GM18867 (cell line): ENCODE data around the gene ABLIM2.

ENCODE experiments used
- ATAC-seq: cut with Tn5 transposase; IDR thresholded peaks from one replicate; pipeline ENCODE4 v1.9.1; 2021; ENCODE audit warnings: mild to moderate bottlenecking, moderate library complexity; ENCODE audit not compliant: unreplicated experiment

The ABLIM2 gene

DNA sequence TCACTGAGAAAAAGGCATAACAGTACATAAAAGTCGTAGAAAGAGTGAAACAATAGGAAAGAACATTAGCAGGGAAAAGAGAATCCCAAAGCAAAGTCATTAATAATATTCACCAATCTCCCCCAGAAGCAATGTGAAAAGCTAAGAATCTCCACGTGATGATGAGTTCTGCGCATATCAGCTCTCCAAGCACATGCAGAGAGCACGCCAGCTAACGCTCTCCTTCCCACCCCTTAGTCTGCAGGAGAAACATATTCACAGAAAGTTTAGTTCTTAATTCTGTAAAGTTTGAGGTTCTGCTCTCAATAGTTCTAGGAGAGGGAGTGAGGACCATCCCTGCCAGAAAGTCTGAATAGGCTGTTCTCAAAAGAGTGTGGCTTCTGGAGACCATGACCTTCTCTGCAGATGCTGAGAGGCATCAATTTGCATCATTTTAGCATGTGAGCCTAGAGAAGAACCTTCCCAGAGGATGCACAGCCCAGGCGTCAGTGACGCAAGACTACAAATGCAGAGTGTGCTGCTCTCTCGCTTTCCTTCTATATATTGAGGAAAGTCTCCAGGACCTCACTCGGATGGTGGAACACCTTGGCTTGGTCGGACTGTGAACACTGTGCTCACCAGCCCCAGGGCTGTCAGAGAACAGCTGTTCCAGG lies 167.7 kb downstream of the ABLIM2 start:
- ATAC-seq, result no peak

DNA sequence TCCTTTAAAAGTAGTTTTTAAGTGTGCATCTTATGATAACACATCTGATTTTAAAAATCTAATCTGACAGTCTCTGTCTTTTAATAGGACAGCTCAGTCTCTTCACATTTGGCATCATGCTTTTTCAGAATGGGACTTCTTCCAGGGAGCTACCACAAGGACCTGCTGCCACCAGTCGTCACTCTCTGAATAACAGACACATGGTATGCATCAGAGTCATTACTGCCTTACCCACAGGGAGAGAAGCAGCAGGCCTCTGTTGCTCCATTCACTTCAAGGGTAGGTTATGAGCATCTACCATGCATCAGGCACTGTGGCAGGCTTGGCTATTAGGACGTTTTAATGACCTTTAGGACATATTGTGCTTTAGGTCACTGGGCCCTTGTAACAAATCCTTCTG lies 169.0 kb downstream of the ABLIM2 start:
- no peak for ATAC-seq

DNA sequence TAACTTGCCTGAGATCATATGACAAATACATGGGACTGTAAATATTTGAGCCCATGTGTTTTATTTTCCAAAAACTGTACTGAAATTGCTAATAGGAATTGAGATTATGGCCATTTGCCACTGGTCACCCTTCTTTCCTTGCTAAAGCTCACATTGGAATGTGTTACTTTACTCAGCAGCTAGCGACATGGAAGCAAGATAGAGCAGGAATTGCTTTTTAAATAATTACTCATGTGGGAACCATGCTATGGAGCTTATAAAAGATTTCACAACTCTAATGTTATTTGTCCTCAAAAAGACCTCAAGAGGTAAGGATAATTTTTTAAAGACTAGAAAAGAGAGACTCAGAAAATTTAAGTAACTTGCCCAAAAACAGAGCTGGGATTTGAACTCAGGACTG lies 170.2 kb downstream of the ABLIM2 start:
- ATAC-seq, result no peak

DNA sequence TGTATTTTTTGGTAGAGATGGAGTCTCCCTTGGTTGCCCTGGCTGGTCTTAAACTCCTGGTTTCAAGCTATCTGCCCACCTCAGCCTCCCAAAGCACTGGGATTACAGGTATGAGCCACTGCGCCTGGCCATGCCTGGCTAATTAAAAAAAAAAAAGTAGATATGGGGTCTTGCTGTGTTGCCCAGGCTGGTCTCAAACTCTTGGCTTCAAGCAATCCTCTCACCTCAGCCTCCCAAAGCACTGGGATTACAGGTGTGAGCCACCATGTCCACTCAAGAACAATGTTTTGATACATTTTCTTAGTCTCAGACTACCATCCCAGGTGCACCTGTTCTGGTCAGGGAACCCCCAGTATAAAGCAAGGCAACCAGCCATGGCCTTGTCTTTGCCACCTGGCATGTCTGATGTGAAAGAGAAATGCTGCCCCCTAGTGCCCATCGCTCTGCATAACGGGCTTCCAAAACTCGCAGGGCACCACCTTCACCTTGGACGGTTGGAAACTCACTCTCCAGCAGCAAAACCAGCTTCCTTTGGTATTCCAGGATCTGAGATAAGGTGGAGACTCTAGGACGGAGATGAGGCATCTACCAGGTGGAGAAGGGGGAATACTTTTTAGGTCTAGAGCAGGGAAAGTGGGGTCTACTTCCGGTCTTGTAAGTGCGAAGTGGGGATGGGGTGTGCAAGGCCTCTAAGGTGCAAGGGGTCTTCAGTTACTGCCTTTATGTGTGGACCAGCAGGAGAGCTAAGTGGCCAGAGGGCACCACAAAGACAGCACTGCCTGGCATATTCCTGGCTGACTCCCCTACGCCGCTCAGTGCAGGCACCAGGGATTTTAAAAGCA lies 171.2 kb downstream of the ABLIM2 start:
- ATAC-seq, result peak; percentile 76

DNA sequence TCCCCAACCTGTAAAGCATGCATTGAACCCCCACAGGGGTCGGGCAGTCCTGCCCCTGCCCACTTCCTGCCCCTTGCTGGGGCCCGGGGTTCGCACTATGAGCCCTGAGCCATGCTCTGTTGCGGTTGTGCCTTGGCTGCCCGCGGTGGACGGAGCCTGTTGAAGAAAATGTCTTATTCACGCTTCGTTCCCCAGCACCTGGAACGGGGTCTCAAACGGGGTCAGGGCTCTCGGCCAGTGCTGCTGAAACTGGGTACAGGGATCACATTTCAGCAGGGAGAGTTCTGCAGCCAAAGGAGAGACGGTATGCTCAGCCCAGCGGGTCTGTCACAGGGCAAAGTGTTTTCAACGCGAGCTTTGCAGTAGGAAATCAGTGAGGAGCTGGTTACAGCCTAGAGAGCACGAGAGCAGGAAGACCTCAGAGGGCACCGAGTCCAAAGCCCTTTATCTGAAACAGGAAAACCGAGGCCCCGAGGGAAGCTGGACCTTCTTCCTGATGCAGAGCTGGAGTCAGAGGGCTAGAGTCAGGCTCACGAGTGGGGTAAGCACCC lies 172.6 kb downstream of the ABLIM2 start:
- no peak for ATAC-seq

DNA sequence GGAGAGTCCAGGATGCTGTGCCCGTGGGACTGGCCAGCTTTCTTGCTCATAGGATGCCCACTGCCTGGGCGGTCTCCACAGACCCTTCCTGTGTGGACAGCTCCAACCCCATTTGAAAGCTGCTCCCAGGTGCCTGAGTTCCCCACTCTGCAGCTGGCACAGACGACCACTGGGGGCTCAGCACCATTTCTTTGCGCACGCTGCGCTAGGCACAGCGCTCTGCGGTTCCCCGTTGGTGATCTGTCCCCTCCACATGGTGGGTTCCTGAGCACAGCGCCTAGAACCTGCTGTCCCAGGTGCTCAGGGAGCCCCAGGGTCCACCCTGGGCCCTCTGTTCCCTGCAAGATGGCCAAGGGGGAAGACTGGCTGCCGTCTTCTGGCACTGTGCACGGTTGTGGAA lies 173.5 kb downstream of the ABLIM2 start:
- no peak for ATAC-seq

DNA sequence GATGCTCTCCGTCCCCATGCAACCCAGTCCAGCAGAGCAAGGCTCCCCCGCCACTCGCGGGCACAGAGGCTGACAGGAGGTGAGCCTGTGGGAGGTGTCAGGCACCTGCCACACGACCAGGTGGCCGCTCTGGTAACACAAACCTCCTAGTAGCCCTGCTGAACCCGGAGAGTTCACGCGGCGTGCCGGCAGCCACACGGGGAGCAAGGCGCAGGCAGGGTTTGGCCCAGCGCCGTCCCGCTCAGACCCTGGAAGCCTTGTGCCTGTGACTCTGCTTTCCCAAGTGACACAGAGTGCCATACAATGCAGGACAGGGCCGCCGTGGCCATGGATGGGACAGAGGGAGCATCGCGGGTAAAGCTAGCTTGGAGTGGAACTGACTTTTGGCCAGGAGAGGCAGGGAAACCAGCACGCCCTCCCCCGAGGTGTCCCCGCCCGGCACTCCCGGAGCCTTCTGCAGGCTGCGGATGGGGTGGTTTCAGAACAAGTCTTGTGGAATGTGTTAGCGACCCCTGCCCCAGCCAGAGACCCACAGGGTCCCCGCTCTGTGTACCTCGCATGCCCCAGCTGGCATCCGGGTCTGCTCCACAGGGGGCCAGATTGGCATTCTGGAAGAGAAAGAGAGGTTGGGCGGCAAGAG lies 174.2 kb downstream of the ABLIM2 start:
- ATAC-seq, result no peak

DNA sequence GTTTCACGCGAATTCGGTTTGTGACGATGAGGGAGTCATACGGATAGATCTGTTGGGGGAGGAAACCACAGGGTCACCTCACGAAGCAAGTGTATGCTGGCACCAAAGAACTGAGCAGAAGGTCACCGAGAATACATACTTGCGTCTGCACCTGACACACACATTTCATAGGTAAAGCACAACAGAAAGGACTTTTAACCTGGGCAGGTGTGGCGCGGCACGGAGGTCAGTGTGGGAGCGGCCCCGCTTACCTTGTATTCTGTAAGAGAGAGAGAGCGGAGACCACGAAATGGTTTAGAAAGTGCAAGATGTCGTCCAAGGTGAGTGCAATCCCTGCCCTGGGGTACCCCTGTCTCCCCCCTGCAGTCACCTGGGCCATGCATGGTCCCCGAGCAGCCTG lies 175.3 kb downstream of the ABLIM2 start:
- ATAC-seq, result no peak

DNA sequence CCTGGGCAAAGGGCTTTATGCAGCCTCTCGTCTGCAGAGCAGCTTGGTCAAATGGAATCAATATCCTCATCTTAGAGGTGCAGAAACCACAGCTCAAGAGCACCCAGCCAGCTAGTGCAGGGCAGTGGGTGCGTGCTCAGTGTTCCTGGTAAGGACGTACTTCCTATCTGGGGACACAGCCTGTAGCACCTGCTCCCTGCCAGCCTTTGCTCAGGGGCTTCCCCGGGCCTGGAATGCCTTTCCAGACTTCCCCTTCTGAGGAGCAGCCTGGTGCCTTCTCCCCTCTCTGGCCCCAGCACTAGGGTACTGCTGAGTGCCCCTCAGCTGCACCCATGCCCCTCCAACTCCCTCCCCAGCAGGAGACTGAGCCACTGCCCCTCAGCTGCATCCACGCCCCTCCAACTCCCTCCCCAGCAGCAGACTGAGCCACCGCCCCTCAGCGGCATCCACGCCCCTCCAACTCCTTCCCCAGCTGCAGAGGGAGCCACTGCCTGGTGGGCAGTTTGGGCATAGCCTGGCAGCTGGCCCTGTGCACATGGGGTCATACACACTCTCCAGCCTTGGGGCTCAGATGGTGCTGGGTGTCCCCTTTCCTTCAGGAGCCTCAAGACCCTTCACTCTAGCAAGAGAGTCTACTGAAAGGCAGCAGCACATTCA lies 176.7 kb downstream of the ABLIM2 start:
- ATAC-seq, result no peak

DNA sequence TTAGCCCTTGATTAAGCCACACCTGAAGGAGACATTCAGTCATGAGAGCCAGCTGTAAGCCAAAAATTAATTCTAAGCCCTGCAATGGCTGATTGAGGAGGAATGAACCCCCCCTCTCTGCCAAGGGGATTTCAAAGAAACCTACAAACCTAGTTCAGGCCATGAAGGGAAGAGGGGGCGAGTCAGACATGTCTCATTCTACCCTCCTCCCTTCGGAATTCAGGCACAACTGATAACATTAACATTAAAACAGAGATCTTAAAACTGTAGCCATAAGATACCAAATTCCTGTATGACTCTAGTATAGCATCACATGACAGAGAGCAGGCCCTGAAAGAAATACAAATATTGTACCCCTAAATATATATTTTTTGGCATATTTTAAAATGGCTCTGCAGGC lies 178.6 kb downstream of the ABLIM2 start:
- ATAC-seq, result no peak

DNA sequence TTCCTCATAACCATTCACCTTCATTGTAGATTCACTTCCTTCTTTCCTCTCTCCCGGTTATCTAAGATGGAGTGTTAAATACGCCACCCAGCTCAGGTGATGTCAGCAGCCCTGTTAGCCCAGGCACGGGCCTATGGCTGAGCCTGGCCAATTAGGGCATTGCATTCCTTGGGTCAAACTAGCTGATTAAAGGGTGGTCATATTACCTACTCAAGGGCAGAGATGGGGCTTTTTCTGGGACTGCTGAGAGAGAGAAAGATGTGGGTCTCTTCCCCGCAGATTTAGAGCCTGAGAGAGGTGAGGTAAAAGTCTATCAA lies 179.0 kb downstream of the ABLIM2 start:
- ATAC-seq, result no peak

DNA sequence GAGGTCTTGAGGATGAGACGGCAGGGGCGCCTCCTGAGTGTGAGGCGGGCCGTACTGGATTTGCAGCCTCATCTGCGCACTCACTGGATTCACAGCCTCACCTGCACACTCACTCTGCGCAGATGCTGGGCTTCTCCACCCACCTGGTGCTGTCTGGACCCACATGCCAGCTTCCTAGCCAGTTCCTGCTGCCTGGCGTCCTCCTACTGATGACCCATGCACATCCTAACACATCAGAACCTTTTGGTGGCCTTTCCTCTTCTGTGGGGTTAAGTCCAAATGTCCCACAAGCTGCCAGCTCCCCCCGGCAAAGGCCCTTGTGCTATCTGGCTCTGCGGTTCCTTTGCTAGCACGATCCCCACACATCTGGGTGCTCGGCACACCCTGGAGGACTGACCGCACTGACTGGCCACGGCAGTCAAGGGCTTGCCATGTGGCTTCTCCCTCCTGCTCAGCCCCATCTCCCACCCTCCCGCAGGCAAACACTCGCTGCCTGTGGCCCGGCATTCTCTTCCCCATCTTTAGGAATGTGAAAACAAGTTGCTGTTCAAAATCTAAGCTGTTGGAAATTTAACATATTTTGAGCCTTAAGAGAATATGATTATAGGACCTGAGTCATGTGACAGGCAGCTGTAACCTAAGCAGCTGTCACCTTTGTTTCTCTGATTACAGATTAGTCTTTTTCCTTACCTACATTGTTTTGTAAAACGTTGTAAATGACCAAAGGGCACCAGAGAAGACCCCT lies 179.5 kb downstream of the ABLIM2 start:
- ATAC-seq, result no peak

DNA sequence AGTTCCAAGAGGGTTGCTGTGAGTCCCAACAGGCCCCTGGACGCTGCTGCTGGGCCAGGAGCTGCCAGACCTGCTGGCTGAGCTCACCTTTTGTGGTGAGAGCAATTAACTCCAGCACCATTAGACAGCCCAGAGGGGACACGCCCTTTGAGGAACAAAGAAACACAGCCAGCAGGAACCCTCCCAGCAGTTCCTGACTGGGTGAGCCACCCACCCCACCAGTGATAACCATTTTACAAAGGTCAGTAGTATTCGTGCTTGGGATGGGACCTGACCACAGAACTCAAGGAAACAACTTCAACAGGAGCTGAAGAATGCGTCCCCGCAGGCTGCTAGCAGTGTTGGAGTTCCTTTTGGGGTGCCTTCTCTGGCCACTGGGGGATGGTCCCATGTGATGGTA lies 180.1 kb downstream of the ABLIM2 start:
- ATAC-seq, result no peak

DNA sequence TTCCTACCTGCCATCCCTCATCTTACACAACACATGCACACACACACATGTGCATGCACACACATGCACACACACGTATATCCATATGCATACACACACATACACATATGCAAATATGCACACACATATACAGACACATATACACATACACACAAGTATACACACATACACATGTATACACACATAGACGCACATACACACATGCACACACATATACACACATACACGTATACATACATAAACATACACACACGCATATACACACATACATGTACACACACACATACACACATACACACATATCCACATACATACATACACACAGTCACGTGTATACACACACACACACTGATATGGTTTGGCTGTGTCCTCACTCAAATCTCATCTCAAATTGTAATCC lies 182.0 kb downstream of the ABLIM2 start:
- no peak for ATAC-seq

DNA sequence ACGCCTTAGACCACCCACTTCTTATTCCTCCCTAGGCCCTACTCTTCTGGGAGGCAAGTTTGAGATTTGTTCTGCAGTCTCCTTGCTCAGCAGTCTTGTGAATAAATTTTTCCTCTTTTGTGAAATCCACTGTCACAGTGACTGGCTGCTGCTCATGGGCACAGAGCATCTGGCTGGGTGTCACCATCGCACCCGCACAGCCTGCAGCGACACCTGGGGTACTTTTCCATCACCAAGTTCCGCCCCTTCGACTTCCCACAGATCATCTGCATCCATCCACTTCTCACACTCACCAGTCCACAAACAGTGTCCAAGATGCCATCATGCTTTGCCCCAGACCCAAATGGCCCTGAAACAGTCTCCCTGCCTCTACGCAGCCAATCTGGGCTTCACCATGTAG lies 182.6 kb downstream of the ABLIM2 start:
- ATAC-seq, result no peak

DNA sequence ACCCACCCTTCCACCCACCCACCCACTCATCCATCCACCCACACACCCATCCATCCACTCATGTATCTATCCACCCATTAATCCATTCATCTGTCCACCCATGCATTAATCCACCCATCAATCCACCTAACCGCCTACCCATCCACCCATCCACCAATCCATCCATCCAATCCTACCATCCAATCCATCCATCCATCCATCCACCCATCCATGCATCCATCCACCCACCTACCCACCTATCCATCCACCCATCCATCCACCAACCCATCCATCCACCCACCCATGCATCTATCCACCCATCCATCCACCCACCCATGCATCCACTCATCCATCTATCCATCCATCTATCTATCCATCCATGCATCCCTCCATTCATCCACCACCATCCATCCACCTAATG lies 184.2 kb downstream of the ABLIM2 start:
- no peak for ATAC-seq

DNA sequence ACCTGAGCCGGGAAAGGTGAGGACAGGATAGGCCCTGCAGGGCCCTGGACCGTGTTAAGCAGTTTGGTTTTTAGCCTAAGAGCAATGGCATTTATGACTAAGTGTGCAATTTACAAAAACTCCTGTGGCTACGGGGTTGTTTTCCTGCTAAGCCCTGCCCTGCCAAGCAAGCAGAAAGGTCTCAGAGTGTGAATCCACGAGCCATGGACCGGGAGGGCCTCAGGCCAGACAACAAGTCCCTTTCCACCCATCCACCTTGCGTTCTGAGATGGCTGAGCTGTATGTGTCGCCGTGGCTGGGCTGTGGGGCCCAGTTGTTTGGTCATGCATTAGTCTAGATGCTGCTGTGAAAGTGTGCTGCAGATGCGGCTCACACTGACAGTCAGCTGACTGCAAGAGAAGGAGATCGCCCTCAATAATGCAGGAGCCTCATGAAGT lies 185.1 kb downstream of the ABLIM2 start:
- no peak for ATAC-seq

DNA sequence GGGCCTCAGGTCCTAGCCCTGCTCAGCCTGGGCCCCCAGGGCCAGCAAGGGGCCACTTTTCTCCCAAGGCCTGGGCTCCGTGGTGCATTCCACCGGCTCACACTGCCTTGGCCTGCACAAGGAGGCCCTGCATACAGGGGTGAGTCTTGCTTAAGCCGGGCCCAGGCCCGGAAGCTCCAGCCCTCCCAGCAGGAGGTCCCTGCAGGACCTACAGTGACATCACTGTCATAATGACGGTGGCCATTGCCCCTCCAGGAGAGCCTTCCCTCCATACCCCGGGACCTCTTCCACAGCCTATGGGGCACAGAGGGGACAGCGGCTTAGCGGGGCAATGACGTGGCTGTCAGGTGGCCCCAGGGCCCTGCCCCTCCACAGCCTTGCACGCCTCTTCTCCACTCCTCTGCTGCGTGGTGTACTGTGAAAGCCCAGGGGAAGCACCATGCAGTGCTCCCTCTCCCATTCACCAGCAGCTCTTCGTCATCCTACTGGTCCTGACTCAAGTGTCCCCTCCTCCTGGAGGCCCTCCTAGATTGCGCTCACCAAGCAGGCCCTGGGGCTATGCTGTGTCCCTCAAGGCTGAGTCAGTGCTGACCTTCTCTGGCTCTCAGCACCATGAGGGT lies 186.6 kb downstream of the ABLIM2 start:
- ATAC-seq, result no peak

DNA sequence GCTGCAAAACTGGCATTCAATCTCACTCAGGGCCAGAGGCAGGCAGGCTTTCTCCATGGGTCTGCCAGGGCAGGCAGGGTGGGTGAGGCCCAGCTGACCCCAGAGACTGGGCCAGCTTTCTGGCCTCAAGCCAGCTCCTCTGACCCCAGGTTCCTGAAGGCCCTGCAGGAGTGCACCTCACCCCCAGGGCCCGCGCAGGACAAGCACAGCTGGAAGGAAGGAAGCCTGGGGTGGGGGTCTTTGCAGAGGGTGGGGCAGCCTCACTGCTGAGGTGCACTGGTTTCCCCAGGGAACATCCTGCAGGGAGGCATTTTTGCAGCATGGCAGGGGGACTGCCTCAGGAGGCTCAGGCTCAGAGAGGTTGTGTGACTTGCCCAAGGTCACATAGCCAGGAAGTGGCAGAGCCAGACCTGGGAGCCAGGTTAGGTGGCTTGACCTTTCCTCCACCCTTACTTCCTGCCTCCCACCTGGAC lies 187.4 kb downstream of the ABLIM2 start:
- no peak for ATAC-seq

DNA sequence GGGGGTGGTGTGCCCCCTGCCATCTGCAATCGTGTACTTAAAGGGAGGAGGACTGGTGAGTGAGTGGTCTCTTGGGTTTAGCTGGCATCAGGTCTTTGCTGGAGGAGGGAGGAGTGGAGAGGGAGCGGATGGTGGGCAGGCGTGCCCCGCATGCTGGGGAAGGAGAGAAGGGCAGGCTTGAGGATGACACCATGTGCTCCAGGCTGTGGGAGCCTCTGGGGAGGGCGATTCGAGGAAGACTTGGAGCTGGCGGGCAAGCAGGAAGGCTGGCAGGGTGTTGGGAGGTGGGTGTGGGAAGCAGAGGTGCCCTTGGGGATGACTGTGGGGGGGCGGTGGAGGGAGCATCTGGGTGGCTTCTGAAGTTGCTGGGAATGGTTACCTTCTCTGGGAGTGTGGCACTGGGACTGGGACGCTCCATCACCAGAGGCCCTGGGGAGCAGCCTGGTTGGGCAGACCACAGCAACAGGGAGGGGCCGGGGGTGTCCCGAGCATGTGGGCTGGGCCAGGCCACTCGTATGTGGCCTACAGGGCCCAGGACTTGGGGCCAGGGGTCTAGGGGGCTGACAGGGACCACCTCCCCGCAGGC lies 188.2 kb downstream of the ABLIM2 start:
- ATAC-seq, result peak; percentile 10
